ENCODE data around the gene FADS3. TPM values are rescaled to one million over a fixed set of nuclear protein-coding genes. Genes with fewer than 3 reads are reported as not detected.
A peak's percentile ranks its signal among the peaks of the same experiment; 100 is the strongest.

The FADS3 gene
- total and polyA plus RNA-seq, 9 of the 15 experiments (the other 6 are each of a cell fraction or from before 2014, with no cell fraction given) = 0.97 to 148 (median 92.7) TPM

DNA sequence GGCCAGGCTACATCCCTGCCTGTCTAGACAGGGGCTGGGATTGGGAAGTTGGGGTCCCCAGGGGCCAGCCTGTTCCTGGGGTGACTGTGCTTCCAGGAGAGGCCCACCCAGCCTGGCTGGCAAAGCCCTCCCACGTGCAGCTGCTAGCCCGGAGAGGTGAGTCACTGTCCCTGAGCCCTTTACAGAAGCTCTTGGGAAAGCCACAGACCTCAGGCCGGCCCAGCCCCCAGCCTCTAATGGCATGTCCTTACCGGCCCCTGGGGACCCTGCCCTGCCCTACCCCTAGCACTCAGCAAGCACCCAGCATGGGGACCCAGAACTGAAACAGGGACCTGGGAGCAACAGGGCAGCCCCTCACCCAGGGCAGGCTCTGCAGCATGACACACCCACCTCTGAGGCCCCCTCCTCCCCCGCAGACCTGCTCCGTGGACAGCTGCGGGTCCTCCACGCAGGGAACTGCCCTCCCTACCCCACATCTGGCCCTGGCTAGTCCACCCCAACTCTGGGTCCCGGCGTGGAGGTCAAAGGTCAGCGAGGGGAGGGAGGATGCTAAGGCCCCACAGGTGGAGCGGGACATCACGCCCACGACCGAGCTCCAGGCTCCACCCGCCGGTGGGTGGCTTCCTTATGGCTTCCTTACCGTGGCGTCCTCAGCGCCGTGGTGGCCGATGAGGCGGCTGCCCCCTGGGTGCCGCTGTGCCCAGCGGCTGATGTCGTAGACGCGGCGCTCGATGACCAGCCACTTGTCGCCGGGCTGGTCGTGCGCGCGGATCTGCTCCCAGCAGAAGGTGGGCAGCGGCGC lies 615 bp downstream of the FADS3 start:
- Histone ChIP-seq H2AFZ (ENCODE audit: low read depth, low read length) (peak overlapping the region; percentile 84), H3K9ac (ENCODE audit: insufficient read depth in 1 of 2, low read depth in 2 of 2, low read length in 2 of 2) (peak overlapping the region; percentile 68 to 94), H4K20me1 (replicated peaks; ENCODE audit: control insufficient read depth, insufficient read depth, low read length) (no peaks in the 10 kb centered on the region), H3K4me1 (replicated peaks in 1 of 2; ENCODE audit: control insufficient read depth in 2 of 2, insufficient read depth in 2 of 2, low read length in 2 of 2) (peaks cover 18 to 52% of the 10 kb centered on the region in 2 experiments), H3K36me3 (ENCODE audit: control insufficient read depth, insufficient read depth, low read length) (peaks cover 7% of the 10 kb centered on the region; the same call in 2 of the 3 replicates), H3K79me2 (ENCODE audit: control insufficient read depth, insufficient read depth, low read length) (peaks cover 48% of the 10 kb centered on the region), H3K27me3 (ENCODE audit: control insufficient read depth in 2 of 2, insufficient read depth in 2 of 2, low read length in 2 of 2) (no peaks in the 10 kb centered on the region), H3K9me3 (replicated peaks; ENCODE audit: control insufficient read depth, insufficient read depth, low read depth, low read length) (no peaks in the 10 kb centered on the region), H3K9me1 (ENCODE audit: control insufficient read depth, insufficient read depth, low read length) (peaks cover 3% of the 10 kb centered on the region), H3K4me2 (ENCODE audit: insufficient read depth, low read length) (peak overlapping the region; percentile 92), H3K27ac (ENCODE audit: extremely low read depth, low read depth, low read length) (peak overlapping the region; percentile 66), H3K4me3 (peak overlapping the region; percentile 64)
- in situ Hi-C loops (cut with MboI) = no loop called here
- intact Hi-C loops (cut with micrococcal nuclease) = loop anchor here (2.0 kb wide), 1 partner anchor 94 kb away; no protein-coding TSS in a partner anchor
- WGBS (ENCODE audit: insufficient coverage, low coverage, missing lambda C conversion rate) = under 1% methylated on average over 36 of the region's 38 CpGs
- peak; percentile 67 to 78 (median 71) for DNase-seq (ENCODE audit: extremely low read depth in 1 of 4, low spot score in 3 of 4)
- CTCF ChIA-PET (ENCODE audit: low intra/inter-chr PET ratio) = interaction anchor here (1.2 kb wide), 1 partner anchor 93 kb away, joined by 6 read pairs; no protein-coding TSS in a partner anchor
- peak; percentile 53 for ATAC-seq
- BruUV-seq (replicated peaks) = no TSS peak
- FAIRE-seq = peak; percentile 93
- POLR2A ChIA-PET = interaction anchor here (0.6 to 1.4 kb wide), 7 partner anchors 11 to 528 kb away, joined by 3 read pairs; partner anchors contain the start of gene FEN1
- 0 out of 2 replicates have a peak, but pooled peaks have one; percentile 25 for TF ChIP-seq PHB (CRISPR knock-in tag; IDR thresholded peaks at IDR 0.05)
- TF ChIP-seq, protein P1, sequence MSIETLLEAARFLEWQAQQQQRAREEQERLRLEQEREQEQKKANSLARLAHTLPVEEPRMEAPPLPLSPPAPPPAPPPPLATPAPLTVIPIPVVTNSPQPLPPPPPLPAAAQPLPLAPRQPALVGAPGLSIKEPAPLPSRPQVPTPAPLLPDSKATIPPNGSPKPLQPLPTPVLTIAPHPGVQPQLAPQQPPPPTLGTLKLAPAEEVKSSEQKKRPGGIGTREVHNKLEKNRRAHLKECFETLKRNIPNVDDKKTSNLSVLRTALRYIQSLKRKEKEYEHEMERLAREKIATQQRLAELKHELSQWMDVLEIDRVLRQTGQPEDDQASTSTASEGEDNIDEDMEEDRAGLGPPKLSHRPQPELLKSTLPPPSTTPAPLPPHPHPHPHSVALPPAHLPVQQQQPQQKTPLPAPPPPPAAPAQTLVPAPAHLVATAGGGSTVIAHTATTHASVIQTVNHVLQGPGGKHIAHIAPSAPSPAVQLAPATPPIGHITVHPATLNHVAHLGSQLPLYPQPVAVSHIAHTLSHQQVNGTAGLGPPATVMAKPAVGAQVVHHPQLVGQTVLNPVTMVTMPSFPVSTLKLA (conservative IDR thresholded peaks at IDR 0.05) = peak; percentile 76 to 86
- TF ChIP-seq, protein P2, sequence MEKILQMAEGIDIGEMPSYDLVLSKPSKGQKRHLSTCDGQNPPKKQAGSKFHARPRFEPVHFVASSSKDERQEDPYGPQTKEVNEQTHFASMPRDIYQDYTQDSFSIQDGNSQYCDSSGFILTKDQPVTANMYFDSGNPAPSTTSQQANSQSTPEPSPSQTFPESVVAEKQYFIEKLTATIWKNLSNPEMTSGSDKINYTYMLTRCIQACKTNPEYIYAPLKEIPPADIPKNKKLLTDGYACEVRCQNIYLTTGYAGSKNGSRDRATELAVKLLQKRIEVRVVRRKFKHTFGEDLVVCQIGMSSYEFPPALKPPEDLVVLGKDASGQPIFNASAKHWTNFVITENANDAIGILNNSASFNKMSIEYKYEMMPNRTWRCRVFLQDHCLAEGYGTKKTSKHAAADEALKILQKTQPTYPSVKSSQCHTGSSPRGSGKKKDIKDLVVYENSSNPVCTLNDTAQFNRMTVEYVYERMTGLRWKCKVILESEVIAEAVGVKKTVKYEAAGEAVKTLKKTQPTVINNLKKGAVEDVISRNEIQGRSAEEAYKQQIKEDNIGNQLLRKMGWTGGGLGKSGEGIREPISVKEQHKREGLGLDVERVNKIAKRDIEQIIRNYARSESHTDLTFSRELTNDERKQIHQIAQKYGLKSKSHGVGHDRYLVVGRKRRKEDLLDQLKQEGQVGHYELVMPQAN (IDR thresholded peaks at IDR 0.05; ENCODE audit: borderline replicate concordance) = peak; percentile 45; the same call in 1 of the 2 replicates
- peak; percentile 73 for TF ChIP-seq RBFOX2 (IDR thresholded peaks at IDR 0.05; ENCODE audit: low read depth, low read length)
- TF ChIP-seq SIN3B (IDR thresholded peaks at IDR 0.05; ENCODE audit: low read depth) = no peak
- TF ChIP-seq, protein P3, sequence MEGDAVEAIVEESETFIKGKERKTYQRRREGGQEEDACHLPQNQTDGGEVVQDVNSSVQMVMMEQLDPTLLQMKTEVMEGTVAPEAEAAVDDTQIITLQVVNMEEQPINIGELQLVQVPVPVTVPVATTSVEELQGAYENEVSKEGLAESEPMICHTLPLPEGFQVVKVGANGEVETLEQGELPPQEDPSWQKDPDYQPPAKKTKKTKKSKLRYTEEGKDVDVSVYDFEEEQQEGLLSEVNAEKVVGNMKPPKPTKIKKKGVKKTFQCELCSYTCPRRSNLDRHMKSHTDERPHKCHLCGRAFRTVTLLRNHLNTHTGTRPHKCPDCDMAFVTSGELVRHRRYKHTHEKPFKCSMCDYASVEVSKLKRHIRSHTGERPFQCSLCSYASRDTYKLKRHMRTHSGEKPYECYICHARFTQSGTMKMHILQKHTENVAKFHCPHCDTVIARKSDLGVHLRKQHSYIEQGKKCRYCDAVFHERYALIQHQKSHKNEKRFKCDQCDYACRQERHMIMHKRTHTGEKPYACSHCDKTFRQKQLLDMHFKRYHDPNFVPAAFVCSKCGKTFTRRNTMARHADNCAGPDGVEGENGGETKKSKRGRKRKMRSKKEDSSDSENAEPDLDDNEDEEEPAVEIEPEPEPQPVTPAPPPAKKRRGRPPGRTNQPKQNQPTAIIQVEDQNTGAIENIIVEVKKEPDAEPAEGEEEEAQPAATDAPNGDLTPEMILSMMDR (IDR thresholded peaks at IDR 0.05 in 2 of 3, conservative IDR thresholded peaks at IDR 0.05 in 1 of 3; ENCODE audit: insufficient read depth in 2 of 3, low read depth in 1 of 3, low read length in 3 of 3) = 0 out of 6 replicates have a peak, but pooled peaks of 2 of the 3 experiments have one; percentile 17 to 19
- TF ChIP-seq, protein P4, sequence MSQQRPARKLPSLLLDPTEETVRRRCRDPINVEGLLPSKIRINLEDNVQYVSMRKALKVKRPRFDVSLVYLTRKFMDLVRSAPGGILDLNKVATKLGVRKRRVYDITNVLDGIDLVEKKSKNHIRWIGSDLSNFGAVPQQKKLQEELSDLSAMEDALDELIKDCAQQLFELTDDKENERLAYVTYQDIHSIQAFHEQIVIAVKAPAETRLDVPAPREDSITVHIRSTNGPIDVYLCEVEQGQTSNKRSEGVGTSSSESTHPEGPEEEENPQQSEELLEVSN (IDR thresholded peaks at IDR 0.05; ENCODE audit: borderline replicate concordance in 1 of 2, extremely low read depth in 1 of 2, insufficient read depth in 1 of 2, insufficient read length in 1 of 2, low read depth in 1 of 2, low read length in 1 of 2, poor library complexity in 1 of 2, severe bottlenecking in 1 of 2) = peak in 1 of 2 experiments; percentile 21
- TF ChIP-seq JUN (IDR thresholded peaks at IDR 0.05; ENCODE audit: borderline replicate concordance, low read depth, low read length) = peak; percentile 76
- no peak for TF ChIP-seq JUN (CRISPR knock-in tag; IDR thresholded peaks at IDR 0.05; ENCODE audit: borderline replicate concordance)
- peak in 1 of 2 experiments; percentile 78; a peak in 1 of 4 replicates for TF ChIP-seq SIN3A (IDR thresholded peaks at IDR 0.05; ENCODE audit: borderline replicate concordance in 2 of 2, control insufficient read depth in 1 of 2, low read depth in 2 of 2, low read length in 2 of 2)

All from K562 (cell line).